Measurements from ENCODE around the gene DYNLT1. TPM values are rescaled to one million over a fixed set of nuclear protein-coding genes. Genes with fewer than 3 reads are reported as not detected.
A peak's percentile ranks its signal among the peaks of the same experiment; 100 is the strongest.
"Not testable (repeated sequence)": the region's sequence is repeated elsewhere in the genome, so short reads cannot be mapped to it uniquely, and the experiment has no call there.

Gene DYNLT1
- total RNA-seq, 1 donor from 2014 or later, result 108 TPM

DNA sequence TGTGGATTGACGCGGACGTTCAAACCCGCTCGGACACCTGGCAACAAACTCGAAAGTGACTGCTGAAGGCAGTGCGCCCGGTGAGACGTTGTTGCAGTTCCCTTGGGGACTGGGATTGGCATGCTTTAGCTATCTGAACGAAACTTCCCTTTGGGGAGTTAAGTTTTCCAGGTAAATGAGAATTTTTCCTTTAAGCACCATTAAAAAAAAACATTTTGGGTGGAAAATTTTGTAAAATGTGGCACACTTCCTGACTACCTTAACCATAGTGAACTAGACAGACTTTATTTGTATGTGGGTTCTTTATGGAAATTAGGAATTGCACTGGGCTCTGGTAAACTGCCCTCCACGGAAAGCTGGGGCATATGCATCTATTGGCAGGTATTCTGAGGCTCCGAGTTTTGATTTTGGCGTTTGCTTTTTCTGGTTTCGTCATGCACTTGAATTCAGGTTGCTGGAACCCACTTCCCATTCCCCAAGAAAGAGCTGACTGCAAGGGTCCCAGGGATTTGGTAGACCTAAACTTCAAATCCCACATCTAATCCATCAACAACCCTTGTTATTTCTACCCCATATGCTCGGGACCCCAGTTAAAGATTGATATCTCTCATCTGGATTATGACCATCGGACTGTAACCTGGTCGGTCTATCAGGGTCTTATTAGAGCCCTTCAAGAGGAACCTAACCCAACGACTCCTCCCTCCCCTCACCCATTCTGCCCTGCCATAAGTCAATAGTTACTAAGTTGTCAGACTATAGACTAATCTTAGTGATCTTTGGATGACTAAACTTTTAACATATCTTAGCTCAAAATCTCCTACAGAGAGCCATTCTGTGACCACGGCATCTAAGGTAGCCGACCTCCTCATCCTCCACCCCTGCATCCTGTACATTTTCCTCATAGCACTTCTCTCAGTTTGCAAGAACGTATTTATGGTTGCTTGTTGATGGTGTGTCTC is 800 bp upstream of the DYNLT1 start:
- no peaks in the 10 kb centered on the region for H3K9me3 Mint-ChIP-seq
- H3K4me1 Mint-ChIP-seq (ENCODE audit: low read depth), result peaks cover 68% of the 10 kb centered on the region

DNA sequence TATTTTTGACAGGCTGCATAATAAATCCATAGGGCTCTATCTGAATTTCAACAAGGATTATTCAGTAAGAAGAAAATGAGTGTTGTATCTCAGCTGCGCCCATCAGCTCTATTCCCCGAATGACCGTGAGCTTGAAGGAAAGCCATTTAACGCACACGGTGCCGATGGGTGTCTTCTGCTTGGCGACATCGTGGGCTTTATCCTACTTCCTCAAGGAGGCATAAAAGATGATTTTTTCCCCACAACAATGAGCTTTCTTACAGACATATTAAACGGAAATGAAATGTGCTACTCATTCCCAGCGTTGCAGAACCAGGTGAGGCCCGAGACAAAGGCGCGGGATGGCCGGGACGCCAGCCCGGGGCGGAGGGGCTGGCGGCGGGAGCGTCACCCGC is 710 bp downstream of the DYNLT1 start:
- Mint-ChIP-seq H3K27me3 (ENCODE audit: low read depth) (no peaks in the 10 kb centered on the region), H3K4me1 (ENCODE audit: low read depth) (peaks cover 69% of the 10 kb centered on the region), H3K9me3 (no peaks in the 10 kb centered on the region), H3K27ac (peak overlapping the region; percentile 96), H3K36me3 (ENCODE audit: low read depth) (peaks cover 47% of the 10 kb centered on the region), H3K4me3 (ENCODE audit: low read depth) (peak overlapping the region; percentile 97)
- intact Hi-C loops (cut with micrococcal nuclease), result loop anchor here (2.0 to 10.0 kb wide), 2 partner anchors 55 to 401 kb away; partner anchors contain the start of gene TAGAP
- no peak for DNase-seq (ENCODE audit: low spot score)

More for the DNA sequence above, 800 bp upstream of the DYNLT1 start:
- intact Hi-C loops (cut with micrococcal nuclease), result loop anchor here (1.0 to 10.0 kb wide), 10 partner anchors 8 to 1183 kb away; partner anchors contain the start of genes EZR, SYNJ2, TAGAP and TMEM181
- Mint-ChIP-seq H3K4me3 (ENCODE audit: low read depth) (peak overlapping the region; percentile 88), H3K27me3 (ENCODE audit: low read depth) (no peaks in the 10 kb centered on the region), H3K27ac (peak overlapping the region; percentile 97), H3K36me3 (ENCODE audit: low read depth) (peaks cover 38% of the 10 kb centered on the region)
- DNase-seq (ENCODE audit: low spot score), result peak; percentile 48

DNA sequence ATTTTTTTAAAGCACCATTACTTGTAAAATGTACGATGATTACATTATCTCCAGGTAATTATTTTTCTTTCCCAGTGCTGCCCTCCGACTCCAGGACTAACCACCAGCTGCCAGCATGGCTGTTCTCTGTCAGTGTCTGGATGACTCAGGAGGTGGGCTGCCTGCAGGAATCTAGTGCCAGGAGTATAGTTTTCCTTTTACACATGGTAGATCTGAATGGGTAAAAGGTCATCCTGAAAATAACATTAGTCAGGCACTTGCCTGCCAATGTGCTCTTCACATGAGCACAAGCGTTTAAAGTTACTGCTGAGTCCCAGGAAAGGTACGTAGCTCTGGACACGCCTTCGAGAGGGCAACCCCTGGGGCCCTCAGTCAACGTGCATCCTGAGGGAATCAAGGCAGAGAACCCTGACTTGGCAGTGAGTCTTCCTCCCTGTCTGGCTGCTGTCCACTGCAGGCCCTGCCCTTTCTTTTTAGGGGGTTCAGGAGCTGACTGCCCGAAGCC is 2.4 kb downstream of the DYNLT1 start:
- Mint-ChIP-seq H3K9me3 (no peaks in the 10 kb centered on the region), H3K36me3 (ENCODE audit: low read depth) (peaks cover 57% of the 10 kb centered on the region), H3K27me3 (ENCODE audit: low read depth) (no peaks in the 10 kb centered on the region), H3K4me1 (ENCODE audit: low read depth) (peaks cover 62% of the 10 kb centered on the region), H3K4me3 (ENCODE audit: low read depth) (peak overlapping the region; percentile 97), H3K27ac (peak overlapping the region; percentile 96)
- DNase-seq (ENCODE audit: low spot score), result no peak
- intact Hi-C loops (cut with micrococcal nuclease), result loop anchor here (10.0 kb wide), 1 partner anchor 403 kb away; the partner anchor contains the start of gene TAGAP

DNA sequence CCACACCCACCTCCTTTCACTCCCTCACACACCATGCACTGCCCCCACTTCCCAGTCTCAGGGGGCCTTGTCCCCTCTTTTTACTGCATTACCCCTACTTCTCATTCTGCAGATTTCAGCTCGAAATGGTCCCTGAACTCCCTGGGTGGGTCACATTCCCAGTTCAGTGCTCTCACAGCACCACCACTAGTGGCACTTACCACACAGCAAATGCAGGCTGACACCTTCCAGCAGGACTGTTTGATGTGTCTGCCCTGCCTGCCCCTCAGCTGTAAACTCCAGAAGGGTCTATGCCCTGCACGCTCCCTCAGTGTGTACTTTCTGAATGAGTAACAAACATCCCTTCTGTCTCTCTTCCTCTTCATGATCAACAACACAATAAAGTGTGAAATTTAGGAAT is 4.0 kb downstream of the DYNLT1 start:
- peaks cover 72% of the 10 kb centered on the region for H3K36me3 Mint-ChIP-seq (ENCODE audit: low read depth)
- H3K27ac Mint-ChIP-seq, result peak overlapping the region; percentile 83
- DNase-seq (ENCODE audit: low spot score), result no peak
- H3K4me1 Mint-ChIP-seq (ENCODE audit: low read depth), result peaks cover 54% of the 10 kb centered on the region
- no peaks in the 10 kb centered on the region for H3K27me3 Mint-ChIP-seq (ENCODE audit: low read depth)
- H3K9me3 Mint-ChIP-seq, result no peaks in the 10 kb centered on the region
- H3K4me3 Mint-ChIP-seq (ENCODE audit: low read depth), result peak overlapping the region; percentile 55
- intact Hi-C loops (cut with micrococcal nuclease), result loop anchor here (10.0 kb wide), 1 partner anchor 404 kb away; the partner anchor contains the start of gene TAGAP

DNA sequence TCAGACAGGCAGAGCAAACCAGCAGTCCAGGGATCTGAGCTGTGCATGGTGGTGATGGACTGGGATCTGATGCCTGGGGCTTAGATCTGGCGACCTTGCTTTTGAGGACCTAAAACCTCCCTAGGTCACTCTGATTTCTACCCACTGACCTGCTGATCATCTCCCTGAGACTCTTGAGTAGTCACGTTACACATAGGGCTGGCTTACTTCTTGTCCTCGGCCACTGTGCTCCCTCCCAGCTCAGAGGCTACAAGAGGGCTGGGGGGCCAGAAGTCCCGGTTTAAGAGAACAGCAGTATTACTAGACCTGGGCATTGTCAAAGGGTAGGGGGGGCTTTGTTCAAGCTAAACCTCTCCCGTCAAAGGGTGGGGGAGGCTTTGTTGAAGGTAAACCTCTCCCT is 5.5 kb downstream of the DYNLT1 start:
- Mint-ChIP-seq H3K4me3 (ENCODE audit: low read depth) (no peak overlapping the region), H3K36me3 (ENCODE audit: low read depth) (peaks cover 86% of the 10 kb centered on the region), H3K9me3 (no peaks in the 10 kb centered on the region), H3K4me1 (ENCODE audit: low read depth) (peaks cover 58% of the 10 kb centered on the region), H3K27ac (peak overlapping the region; percentile 78), H3K27me3 (ENCODE audit: low read depth) (no peaks in the 10 kb centered on the region)
- intact Hi-C loops (cut with micrococcal nuclease), result no loop called here
- peak; percentile 5 for DNase-seq (ENCODE audit: low spot score)

DNA sequence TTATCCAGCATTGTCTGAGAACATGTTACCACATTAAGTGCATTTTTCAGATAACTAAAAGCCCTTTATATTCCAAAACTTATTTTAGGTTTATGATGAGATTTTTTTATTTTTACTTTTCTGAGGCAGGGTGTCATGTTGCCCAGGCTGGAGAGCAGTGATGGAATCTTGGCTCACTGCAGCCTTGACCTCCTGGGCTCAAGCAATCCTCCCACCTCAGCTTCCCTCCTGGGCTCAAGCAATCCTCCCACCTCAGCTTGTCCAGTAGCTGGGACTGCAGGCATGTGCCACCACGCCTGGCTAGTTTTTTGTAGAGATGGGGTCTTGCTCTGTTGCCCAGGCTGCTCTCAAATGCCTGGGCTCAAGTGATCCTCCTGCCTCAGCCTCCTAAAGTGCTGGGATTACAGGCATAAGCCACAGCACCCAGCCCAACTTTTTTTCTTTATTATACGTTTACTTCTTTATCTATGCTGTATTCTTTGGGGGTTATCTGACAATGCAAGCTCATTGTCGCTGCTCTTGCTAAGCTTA is 6.2 kb downstream of the DYNLT1 start:
- no peak overlapping the region for H3K4me3 Mint-ChIP-seq (ENCODE audit: low read depth)
- H3K27me3 Mint-ChIP-seq (ENCODE audit: low read depth), result no peaks in the 10 kb centered on the region
- H3K36me3 Mint-ChIP-seq (ENCODE audit: low read depth), result peaks cover 83% of the 10 kb centered on the region
- peak overlapping the region; percentile 78 for H3K27ac Mint-ChIP-seq
- H3K9me3 Mint-ChIP-seq, result no peaks in the 10 kb centered on the region
- H3K4me1 Mint-ChIP-seq (ENCODE audit: low read depth), result peaks cover 58% of the 10 kb centered on the region
- intact Hi-C loops (cut with micrococcal nuclease), result no loop called here
- DNase-seq (ENCODE audit: low spot score), result no peak

DNA sequence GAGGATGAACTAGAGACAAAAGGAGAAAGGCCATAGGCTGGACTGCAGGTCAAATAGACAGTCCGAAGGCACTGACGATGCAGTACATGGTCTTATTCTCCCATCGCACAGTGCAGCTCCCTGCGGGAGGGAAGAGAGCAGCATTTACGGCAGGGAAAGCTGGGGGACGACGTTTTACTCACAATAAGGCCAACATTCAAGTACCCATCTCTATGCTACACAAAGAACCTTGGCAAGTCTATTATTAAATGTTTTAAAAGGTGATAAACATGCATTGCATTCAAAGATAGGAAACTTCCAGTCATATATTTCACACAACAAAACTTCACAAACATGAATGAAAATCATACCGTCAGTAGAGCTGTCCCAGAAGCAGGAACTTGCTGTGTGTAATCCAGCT is 7.8 kb downstream of the DYNLT1 start:
- no peak overlapping the region for H3K4me3 Mint-ChIP-seq (ENCODE audit: low read depth)
- peaks cover 83% of the 10 kb centered on the region for H3K36me3 Mint-ChIP-seq (ENCODE audit: low read depth)
- no peak for DNase-seq (ENCODE audit: low spot score)
- H3K27me3 Mint-ChIP-seq (ENCODE audit: low read depth), result no peaks in the 10 kb centered on the region
- no peaks in the 10 kb centered on the region for H3K9me3 Mint-ChIP-seq
- H3K27ac Mint-ChIP-seq, result no peak overlapping the region
- intact Hi-C loops (cut with micrococcal nuclease), result no loop called here
- H3K4me1 Mint-ChIP-seq (ENCODE audit: low read depth), result peaks cover 49% of the 10 kb centered on the region

DNA sequence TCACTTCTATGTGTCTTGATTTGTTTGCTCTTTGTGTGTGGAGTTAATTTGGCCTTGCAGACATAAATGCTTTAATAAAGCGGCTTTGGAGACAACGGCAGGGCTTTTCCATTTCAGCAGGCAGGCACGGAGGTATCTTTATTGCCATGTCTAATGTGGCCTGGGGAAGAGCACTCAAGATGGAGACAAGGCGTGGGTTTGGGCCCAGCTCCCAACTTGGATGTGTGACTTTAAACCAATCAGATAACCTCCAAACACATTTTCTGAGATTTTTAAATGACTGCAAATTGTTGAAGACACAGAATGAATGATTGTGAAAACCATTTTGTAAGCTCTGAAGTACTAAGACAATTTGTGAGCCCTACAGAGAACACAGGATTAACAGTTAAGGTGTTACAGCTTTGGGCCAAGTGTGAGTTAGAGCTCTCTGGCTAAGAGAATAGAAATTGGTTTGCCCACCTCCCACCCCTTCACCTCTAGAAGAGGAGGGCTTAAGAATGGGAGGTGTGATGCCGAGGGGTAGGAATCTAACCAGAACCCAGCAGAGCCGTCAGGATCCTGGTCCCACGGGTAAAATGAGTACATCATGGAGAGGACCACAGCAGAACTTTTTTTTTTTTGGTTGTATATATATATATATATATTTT is 9.0 kb downstream of the DYNLT1 start:
- H3K4me1 Mint-ChIP-seq (ENCODE audit: low read depth), result peaks cover 50% of the 10 kb centered on the region
- H3K27me3 Mint-ChIP-seq (ENCODE audit: low read depth), result no peaks in the 10 kb centered on the region
- no peaks in the 10 kb centered on the region for H3K9me3 Mint-ChIP-seq
- no peak for DNase-seq (ENCODE audit: low spot score)
- intact Hi-C loops (cut with micrococcal nuclease), result no loop called here
- peak overlapping the region; percentile 68 for H3K27ac Mint-ChIP-seq
- peaks cover 80% of the 10 kb centered on the region for H3K36me3 Mint-ChIP-seq (ENCODE audit: low read depth)
- H3K4me3 Mint-ChIP-seq (ENCODE audit: low read depth), result no peak overlapping the region

DNA sequence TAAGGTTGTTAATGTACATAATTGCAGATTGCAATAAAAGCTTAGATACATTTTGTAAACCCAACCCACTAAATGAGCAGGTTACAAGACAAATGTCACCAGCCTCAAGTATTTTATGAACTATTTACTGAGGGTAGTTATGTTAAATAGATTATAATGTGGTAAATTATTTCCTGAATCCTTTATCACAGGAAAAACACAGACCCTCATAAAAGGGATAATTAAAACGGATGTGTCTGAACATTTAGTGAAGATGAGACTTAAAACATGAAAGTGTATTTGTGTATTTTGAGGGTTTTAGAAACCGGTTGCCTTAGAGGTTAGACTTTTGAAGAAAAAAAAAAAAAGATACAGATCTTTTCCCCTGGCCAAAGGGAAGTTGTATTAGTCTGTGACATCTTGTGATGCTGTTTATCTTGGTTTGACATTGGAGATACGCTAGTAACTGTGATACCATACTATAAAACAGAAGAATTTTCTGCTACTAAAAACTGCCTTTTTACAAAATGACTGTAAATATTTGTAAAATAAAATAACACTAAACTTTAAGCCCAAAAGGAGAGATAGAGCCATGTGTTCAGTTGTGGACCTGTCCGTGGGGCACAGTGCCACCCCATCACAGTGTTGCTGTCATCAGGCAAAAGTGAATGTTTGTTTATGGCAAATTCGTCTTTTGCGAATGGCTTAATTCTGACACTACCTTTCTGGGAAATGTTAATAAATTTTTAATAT is 9.7 kb downstream of the DYNLT1 start:
- H3K4me1 Mint-ChIP-seq (ENCODE audit: low read depth), result peaks cover 46% of the 10 kb centered on the region
- H3K27me3 Mint-ChIP-seq (ENCODE audit: low read depth), result no peaks in the 10 kb centered on the region
- no peak overlapping the region for H3K4me3 Mint-ChIP-seq (ENCODE audit: low read depth)
- intact Hi-C loops (cut with micrococcal nuclease), result no loop called here
- H3K27ac Mint-ChIP-seq, result peak overlapping the region; percentile 42
- peaks cover 77% of the 10 kb centered on the region for H3K36me3 Mint-ChIP-seq (ENCODE audit: low read depth)
- DNase-seq (ENCODE audit: low spot score), result no peak
- no peaks in the 10 kb centered on the region for H3K9me3 Mint-ChIP-seq

DNA sequence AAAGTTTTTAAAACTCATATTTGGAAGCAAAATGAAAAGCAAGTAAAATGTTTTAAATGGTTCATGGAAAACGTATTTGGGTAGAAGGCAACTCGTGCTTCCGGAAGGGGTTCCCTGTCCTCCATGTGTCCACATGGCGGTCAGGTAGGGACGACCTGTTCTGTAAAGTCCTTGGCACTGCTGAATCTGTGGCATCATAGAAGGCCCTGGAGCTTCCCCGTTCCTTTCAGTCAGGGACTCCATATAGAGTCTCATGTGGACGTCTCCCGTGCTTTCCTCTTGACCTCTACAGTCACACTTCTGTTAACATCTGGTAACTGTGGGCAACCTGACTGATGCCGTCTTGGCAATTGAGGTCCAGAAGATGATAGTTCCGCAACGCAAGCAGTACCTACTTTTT is 11.4 kb downstream of the DYNLT1 start:
- Mint-ChIP-seq H3K27ac (peak overlapping the region; percentile 35), H3K9me3 (no peaks in the 10 kb centered on the region), H3K27me3 (ENCODE audit: low read depth) (no peaks in the 10 kb centered on the region), H3K4me1 (ENCODE audit: low read depth) (peaks cover 36% of the 10 kb centered on the region), H3K4me3 (ENCODE audit: low read depth) (no peak overlapping the region), H3K36me3 (ENCODE audit: low read depth) (peaks cover 73% of the 10 kb centered on the region)
- intact Hi-C loops (cut with micrococcal nuclease), result no loop called here
- no peak for DNase-seq (ENCODE audit: low spot score)

DNA sequence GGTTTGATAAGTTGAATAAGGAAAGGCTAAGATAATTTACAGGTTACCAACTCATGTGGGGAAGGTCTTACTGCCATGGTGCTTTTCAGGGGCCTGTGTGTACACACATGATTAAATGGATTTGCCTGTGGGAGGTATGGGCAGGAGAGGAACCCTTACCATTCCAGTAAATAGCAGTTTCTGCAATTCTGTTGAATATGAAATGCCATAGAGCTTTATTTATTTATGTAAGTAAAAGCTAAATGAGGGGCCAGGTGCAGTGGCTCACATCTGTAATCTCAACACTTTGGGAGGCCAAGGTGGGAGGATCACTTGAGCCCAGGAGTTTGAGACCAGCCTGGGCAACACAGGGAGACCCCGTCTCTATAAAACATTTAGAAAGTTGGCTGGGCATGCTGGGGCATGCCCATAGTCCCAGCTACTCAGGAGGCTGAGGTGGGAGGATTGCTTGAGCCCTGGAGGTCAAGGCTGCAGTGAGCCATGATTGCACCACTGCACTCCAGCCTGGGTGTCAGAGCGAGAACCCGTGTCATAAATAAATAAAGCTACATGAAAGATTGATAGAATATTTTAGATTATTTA is 11.9 kb downstream of the DYNLT1 start:
- DNase-seq (ENCODE audit: low spot score); H3K9me3 Mint-ChIP-seq; H3K4me3 Mint-ChIP-seq (ENCODE audit: low read depth); H3K27me3 Mint-ChIP-seq (ENCODE audit: low read depth); intact Hi-C loops (cut with micrococcal nuclease): not testable (repeated sequence)
- peak overlapping the region; percentile 46 for H3K27ac Mint-ChIP-seq
- peaks cover 36% of the 10 kb centered on the region for H3K4me1 Mint-ChIP-seq (ENCODE audit: low read depth)
- H3K36me3 Mint-ChIP-seq (ENCODE audit: low read depth), result peaks cover 76% of the 10 kb centered on the region
